DND-41 (cell line): ENCODE data around the gene BACH1.

Experiments used
- EZH2 ChIP-seq: IDR thresholded peaks from 3 replicates; pipeline ENCODE4 v1.6.1; 2012; ENCODE audit warnings: borderline replicate concordance, low read depth, mild to moderate bottlenecking, moderate library complexity, low read length, inconsistent platforms; ENCODE audit not compliant: severe bottlenecking
- TF ChIP-seq, protein P1 (sequence below): IDR thresholded peaks from 2 replicates; pipeline ENCODE4 v1.5.1; 2012; ENCODE audit warnings: borderline replicate concordance, low read length, moderate library complexity, mild to moderate bottlenecking; ENCODE audit not compliant: poor library complexity, severe bottlenecking; ENCODE audit errors: extremely low read depth

DNA sequence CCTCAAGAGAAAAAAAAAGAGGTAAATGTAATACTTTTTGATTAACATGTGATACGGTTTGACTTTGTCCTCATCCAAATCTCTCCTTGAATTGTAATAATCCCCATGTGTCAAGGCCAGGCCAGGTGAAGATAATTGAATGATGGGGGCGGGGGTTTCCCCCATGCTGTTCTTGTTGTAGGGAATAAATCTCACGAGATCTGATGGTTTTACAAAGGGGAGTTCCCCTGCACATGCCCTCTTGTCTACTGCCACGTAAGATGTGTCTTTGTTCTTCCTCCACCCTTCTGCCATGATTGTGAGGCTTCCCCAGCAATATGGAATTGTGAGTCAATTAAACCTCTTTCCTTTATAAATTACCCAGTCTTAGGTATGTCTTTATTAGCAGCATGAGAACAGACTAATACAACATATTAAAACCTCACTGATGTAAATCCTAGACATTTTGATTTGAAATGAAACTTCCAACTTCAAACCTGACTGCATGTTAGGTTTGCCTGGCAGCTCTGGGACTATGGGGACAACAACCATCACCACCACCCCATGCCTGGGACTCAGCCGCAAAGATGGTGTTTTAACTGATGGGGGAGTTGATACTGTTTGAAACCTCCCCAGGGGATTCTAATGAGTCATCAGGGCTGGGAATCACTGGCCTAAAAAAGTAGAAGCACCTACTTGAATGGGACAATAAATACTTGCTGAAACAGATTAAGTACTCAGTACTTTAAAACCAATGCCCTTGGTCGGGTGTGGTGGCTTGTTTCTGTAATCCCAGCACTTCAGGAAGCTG is 32.8 kb upstream of the BACH1 start:
- TF ChIP-seq, protein P1, sequence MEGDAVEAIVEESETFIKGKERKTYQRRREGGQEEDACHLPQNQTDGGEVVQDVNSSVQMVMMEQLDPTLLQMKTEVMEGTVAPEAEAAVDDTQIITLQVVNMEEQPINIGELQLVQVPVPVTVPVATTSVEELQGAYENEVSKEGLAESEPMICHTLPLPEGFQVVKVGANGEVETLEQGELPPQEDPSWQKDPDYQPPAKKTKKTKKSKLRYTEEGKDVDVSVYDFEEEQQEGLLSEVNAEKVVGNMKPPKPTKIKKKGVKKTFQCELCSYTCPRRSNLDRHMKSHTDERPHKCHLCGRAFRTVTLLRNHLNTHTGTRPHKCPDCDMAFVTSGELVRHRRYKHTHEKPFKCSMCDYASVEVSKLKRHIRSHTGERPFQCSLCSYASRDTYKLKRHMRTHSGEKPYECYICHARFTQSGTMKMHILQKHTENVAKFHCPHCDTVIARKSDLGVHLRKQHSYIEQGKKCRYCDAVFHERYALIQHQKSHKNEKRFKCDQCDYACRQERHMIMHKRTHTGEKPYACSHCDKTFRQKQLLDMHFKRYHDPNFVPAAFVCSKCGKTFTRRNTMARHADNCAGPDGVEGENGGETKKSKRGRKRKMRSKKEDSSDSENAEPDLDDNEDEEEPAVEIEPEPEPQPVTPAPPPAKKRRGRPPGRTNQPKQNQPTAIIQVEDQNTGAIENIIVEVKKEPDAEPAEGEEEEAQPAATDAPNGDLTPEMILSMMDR: no peak
- TF ChIP-seq EZH2: no peak
